SHP77 (cell line): ENCODE results near the gene RYK.
"Not testable (repeated sequence)": the region's sequence is repeated elsewhere in the genome, so short reads cannot be mapped to it uniquely, and the experiment has no call there.

Experiments used
- DNase-seq, 2 experiments: peaks; one replicate each; lab custom pipeline; 2025; lab: John Stamatoyannopoulos, UW

Gene RYK

DNA sequence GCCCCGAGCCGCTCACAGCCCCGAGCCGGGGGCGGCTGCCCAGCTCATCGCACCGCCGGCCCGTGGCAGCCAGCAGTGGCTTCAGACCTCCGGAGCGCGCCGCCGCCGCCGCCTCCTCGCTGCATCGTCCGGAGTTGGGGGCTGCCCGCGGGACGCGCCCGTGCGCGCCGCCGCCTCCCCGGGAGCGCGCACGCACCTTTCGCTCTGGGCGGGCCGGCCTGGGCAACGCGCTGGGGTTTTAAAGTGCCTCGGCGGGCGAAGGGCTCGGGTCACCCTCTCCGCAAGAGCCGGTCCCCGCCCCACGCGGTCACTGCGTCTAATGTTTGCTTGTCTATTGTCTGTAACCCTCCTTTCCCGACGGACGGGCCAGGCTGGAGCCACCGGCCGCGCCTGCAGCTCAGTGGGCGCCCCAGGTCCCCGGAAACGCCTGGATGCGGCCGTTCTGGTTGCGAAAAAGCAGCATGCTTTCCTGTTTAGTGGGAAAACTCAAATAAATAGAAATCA, at the start of gene RYK:
TSS of gene RYK (minus strand) at position 143 of the 504 bp plus-strand sequence. CDS start 205 bp downstream, outside the sequence.
- DNase-seq = peak; percentile 82 to 85

DNA sequence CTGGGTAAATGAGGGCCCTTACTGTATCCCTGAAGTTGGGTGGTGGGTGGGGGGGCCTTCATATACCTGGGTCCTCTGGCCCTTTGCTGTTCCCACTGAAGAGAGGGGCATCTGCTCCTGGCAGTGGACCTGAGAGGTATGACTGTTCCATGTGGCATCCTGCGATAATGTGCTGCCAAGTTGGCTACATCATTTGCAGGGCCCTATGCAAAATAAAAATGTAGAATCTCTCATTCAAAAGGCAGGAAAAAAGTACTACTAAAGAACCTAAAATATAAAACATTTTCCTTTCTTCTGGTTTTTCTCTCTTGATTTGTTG, 49.2 kb upstream of the RYK start:
- no peak for DNase-seq

DNA sequence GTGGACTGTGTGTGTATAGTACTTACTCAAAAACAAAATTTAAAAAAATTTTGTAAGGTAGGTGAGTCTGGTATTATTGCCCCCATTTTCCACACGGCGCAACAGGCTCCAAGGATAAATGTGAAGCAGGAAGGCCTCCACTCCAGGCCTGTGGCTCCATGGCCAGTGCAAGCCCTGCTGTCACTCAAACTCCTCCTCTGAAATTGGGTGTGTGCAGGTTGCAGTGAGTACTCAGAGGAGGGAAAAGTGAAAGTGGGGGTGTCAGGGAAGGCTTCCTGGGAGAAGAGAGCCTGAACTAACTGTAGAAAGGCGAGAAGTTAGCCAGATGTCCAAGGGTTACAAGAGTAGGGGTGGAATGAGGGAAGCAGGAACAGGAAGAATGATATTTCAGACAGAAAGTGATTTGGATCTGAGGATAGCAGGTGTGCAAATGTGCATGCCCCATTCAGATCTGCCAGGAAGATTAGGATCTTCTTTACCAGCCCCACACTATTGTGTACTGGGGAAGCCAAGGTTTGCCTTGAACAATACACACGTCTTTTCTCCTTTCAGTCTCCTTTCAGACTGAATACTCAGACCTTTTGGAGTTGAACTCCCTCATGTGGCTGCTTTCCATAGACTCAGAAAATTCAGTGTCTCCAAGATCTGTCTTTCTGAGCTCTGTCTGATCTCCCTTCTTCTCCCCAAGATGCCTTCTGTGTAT, 48.7 kb upstream of the RYK start:
- no peak for DNase-seq

DNA sequence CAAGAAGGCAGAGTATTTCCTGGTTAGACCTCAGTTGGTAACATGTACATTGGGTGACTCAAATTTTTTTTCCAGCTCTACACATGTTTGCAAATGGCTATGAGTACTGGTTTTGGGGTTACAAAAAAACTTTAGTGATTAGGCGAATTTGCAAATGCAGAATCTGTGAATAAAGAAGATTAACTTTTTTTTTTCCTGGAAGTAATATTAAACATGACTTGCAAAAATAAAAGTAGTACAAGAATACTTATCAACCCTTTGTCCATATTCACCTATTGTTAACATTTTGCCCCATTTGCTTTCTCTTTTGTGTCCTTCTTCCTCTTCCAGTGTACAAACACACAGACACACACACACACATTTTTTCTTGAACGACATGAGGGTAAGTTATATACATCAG, 47.6 kb upstream of the RYK start:
- no peak for DNase-seq

DNA sequence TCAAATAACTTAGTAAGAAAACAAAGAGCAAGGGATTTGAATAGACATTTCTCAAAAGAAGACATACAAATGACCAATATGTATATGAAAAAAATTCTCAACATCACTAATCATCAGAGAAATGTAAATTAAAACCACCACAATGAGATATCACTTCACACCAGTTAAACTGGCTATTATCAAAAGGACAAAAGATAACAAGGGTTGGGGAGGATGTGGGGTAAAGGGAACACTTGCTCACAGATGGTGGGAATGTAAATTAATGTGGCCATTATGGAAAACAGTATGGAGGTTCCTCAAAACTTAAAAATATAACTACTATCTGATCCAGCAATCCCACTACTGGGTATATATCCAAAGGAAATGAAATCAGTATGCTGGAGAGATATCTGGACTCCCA, 46.0 kb upstream of the RYK start:
- no peak for DNase-seq

DNA sequence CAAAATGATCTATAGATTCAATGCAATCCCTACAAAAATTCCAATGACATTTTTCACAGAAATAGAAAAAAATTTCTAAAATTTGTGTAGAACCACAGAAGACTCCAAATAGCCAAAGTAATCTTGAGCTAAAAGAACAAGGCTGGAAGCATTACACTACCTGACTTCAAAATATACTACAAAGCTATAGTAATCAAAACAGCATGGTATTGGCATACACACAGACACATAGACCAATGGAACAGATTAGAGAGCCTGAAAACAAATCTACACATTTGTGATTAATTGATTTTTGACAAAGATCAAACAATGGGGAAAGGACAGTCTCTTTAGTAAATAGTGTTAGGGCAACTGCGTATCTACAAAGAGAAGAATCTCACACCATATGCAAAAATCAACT, 45.3 kb upstream of the RYK start:
- no peak for DNase-seq

DNA sequence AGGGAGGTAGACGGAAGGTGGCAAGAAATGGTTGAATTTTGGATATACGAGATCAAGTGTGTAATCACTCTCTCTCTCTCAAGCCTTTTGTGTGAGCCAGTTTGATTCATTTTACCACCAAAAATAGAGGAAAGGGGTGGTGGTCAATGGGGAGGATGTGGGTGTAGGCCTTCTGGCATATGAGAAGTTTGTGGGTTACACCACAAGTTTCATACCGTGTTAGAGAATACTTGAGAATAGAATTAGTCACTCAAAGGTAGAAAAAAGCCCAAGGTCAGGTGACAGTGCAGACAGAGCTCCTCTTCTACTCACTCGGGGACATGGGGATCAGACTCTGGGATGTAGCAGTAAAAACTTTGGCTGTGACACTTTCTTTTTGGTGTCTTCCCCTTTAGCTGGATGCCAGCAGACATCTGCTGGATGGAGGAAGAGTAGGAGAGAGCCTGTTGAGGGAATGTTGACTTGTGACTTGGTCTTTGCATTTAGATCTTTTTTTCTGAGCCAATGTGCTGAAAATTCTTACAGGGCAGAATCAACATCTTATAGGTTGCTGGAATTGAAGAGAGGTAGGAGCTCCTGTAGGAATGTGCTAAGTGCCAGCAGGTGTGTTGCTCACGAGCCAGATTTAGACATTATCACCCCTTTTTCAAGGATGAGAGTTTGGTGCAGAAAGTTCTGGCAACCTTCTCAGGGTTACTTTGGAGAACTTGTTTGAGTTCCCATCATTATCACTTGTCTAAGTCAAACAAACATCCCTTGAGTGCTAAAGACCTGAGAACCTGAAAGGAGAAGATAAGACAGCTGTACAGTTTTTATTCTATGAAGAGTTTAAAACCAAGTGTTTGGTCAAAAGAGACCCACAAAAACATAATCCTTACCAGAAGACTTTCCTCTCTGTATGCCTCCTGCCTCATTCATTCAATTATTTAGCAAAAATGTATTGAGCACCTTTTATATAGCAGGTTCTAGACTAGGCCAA, 43.9 kb upstream of the RYK start:
- no peak for DNase-seq

DNA sequence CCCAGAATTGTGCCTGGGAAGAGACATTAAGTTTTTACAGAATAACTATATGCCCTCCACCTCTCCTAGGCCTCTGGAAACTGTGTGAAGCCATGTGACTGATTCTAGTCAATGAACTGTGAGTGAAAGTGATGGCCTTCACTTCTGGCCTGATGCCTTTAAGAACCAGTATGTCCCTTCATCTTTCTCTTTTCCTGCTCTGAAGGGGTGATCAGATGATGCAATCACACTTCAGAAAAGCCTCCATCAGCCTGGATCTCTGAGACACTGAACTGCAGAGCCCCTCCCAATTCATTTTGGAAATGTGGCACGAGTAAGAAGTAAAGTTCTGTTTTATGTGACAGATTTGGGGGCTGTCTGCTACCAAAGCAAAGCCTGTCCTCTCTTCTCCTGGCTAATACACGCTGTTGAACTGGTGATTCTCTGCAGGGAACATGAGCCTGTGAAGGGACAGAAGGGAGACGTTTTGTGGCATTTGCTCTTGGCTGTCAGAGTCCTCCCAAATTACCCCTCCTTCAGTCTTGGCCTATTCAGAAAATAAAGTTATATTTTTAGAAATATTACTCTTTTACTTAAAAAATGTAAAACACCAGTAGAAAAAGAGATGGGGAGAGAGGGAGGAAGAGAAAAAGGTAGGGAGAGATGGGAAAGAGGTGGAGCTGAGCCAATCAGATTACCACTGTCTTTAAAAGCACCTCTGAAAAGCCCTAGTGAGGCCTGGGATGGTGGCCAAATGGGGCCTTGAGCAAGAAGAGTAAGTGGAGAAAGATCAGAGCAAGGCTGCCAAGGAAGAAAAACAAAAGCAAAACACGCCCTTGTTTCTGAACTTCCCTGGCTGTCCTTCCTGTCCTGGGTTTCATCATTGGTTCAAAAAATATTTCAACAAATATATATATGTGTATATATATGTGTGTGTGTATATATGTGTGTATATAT, 40.9 kb upstream of the RYK start:
- no peak for DNase-seq

DNA sequence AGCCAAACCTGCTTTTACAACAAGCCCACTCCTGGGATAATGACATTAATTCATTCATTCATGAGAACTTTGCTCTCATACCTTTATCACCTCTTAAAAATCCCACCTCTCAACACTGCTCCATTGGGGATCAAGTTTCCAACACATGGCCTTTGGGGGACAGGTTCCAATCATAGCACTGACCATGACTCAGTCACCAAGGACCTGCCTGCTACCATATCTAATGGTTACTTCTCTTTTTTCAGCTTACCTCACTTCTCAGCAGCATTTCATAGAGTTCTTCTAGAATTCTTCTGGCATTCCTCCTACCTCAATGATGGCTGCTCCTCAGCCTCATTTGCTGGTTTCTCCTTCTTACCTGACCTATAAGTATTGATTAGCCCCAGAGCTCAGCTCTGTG, 36.9 kb upstream of the RYK start:
- DNase-seq = no peak

DNA sequence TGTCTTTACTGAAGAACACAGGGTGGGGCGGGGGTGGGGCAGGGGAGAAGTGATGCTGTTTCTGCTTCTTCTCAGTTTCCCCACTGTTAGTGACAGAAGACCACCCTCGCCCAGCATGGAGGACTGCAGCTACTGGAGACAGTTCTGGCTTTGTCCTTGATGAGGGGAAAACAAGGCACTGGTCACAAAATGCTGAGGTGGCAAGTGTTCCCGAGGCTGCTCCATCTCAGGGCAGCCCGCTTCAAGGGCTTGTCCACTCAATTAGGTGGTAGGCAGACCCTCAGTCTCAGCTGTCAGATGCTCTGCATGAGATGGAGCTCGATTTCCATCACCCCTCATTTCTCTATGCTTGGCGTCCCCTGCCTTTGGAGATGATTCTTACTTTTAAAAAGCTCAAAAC, 33.8 kb upstream of the RYK start:
- no peak for DNase-seq

DNA sequence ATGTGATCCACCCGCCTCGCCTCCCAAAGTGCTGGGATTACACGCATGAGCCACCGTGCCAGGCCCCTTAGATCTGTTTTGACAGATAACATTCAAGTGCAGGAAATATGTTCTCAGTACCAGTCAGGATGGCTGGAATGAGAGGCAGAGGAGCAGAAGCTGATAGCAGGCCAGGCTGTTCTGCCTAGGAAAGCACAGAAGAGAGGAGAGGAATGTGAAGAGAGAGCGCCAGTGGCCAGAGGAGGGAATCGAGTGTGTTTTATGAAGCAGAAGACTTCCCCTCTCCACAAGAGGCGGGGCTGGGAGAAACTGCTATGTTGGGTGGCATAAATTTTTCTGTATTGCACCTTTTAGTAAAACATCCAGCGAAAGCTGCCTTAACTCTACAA, 32.0 kb upstream of the RYK start:
- no peak for DNase-seq

DNA sequence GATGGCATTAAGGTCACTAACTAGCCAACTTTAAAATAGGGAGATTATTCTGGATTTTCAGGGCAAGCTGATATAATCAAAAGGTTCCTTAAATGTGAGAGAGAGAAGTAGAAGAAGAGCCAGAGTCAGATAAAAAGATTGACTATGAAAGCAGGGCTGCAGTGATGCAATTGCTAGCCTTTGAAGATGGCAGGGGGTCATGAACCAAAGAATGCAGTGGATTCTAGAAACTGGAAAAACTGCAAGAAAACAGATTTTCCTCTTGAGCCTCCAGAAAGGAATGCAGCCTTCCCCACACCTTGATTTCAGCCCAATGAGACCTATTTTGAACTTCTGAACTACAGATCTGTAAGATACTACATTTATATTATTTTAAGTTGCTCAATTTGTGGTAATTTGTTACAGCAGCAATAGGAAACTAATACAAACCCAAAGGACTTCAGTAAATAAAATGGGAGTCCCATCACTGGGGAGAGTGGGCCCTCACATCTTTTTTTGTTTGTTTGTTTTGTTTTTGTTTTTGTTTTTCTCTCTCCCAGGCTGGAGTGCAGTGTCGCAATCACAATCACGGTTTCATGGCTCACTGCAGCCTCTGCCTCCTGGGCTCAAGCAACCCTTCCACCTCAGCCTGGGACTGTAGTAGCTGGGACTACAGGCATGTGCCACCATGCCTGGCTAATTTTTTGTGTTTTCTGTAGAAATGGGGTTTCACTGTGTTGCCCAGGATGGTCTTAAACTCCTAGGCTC, 31.4 kb upstream of the RYK start:
- no peak for DNase-seq

DNA sequence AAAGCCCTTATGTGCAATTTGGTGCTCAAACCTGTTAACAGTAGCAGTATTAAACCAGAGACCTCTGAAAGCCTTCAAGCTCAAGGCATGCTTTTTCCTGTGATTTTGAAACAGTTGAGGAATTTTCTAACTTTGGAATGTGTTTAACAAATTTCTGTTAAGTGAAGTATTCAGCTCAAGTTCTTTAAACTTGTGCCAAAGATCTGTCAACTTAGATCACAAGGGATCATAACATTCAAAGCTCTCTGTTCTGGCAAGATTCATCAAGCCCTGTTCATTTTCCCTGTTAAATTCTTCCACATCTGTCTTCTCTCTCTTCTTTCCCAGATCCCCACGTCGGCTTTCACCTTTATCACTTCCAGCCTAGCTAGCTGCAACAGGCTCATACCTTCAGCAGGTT, 28.8 kb upstream of the RYK start:
- DNase-seq = no peak

DNA sequence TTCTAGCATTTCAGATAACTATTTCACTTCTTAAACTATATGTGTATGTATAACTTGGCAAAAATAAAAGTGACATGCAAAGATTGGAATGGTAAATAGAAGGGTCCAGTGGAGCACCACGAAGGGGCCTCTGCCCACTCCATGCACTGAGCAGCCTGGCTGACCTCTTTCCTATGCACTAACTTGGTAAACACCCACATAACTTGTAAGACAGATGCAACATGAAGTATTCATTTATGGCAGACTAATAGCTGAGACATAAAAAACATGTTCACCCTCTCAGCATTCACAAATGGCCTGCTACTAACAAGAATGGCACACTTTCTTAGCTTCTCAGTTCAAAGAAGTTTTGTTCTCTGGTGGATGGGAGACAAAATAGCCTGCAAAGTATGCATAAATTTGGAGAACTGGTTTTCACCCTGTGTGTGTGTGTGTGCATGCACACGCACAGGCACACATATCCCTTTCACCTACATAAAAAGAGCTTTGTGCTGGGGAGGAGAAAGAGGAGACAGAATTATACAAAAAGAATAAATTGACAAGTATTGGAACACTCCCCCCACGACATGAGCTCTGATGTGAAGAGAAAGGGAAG, 26.5 kb upstream of the RYK start:
- DNase-seq = no peak

DNA sequence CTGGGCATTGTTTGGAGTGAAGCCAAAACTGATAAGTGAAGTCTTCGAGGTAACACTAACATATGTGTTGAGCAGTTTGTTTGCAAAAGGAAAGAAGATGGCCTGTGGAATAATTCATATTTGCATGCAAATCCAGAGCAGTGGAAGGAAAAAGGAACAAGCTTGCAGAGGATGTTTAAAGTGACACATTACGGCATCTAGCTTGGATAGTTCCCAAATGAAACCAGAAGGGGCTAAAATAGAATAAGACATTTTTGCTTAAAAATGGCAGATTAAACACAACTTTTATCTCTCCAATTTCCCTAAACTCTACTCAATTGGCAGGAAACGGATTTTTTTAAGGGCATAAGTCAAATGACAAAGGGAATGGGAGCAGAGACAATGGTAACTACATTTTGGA, 25.4 kb upstream of the RYK start:
- DNase-seq = no peak

DNA sequence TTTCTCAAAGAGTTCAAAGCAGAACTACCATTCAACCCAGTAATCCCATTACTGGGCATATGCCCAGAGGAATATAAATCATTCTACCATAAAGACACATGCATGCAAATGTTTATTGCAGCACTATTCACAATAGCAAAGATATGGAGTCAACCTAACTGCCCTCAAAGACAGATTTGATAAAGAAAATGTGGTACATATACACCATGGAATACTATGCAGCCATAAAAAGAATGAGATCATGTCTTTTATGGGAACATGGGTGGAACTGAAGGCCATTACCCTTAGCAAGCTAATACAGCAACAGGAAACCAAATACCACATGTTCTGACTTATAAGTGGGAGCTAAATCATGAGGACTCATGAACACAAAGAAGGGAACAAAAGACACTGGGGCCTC, 24.5 kb upstream of the RYK start:
- DNase-seq = not testable (repeated sequence)

DNA sequence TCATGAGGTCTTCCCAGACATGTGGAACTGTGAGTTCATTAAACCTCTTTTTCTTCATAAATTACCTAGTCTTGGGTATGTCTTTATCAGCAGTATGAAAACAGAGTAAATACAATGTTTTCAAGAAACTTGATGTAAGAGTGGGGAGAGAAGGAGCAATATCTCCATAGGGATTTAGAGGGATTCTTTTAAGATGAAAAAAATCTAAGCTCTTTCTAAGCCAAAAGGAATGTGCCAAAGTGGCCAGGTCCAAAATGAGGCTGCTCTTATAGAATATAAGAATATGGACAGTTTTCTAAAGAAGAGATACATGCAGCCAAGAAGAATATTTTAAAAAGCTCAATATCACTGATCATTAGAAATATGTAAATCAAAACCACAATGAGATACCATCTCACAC, 23.9 kb upstream of the RYK start:
- no peak for DNase-seq

DNA sequence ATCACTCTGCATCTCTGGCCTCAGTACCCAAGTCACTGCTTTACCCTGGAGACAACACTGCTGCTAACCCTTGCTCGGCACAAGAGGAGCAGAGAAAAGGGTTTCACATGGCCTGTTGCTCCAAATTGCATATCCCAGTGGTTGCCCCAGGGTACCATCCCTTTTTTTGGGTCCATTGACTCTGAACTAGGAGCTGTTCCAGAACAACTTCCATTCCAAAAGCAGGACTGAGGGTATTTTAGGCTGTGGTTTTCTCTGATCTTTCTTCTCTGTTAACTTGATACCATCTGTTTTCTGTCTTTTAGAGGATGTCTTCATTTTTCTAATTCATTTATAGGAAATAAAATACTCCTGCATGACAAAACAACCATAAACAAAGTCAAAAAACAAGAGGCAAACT, 17.3 kb upstream of the RYK start:
- DNase-seq = no peak

DNA sequence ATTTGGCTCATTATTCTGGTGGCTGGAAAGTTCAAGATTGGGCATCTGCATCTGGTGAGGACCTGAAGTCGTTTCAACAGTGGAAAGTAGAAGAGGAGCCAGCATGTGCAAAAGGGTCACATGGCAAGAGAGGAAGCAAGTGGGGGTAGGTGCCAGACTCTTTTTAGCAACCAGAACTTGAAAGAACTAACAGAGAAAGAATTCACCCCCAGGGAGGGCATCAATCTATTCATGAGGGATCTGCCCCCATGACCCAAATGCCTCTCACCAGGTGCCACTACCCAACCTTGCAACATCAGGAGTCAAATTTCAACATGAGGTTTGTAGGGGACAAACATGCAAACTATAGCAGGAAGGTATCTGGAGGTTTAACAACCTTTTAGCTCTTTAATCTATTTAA, 10.3 kb upstream of the RYK start:
- DNase-seq = no peak

DNA sequence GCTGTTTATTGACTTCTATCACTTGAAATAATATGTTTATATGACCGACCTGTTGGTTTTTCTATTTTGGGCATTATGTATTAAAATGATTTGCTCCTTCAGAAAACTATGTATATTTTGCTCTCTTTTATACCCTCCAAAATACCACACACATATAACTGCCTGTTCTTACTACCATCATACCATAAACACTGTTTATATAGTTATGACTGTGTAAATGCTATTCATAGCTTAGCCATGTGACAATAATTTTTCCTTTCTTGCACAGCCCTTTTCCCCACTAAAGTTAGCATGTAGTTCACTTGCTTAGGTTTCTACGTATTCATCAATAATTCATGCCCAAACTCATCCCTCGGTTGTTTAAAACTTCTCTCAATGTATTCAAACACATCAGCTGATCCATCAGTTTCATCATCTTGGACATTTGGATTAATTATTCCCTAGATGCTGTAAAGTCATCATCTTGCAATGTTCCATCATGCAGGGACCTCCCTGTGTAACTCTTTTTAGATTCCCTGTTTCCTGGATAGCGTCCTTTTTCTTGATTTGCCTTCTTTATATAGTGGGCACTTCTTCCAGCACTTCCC, 8.2 kb upstream of the RYK start:
- DNase-seq = no peak

DNA sequence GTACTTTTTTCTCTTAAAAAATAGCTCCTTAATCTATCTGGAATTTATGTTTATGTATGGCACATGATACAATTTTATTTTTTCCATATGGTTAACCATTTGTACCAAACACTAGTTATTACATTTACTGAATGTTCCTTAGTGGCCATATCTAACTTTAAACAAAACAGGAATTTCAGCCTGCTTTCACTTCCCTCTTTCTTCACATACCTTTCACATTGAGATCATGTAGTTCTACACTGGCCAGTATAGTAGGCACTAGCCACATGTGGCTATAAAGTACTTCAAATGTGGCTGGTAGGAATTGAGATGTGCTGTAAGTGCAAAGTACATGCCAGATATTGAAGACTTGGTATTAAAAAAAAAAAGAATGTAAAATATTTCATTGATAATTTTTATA, 4.7 kb upstream of the RYK start:
- no peak for DNase-seq
